Neutrophil (primary cell): ENCODE data around the gene SERPINA3.

ENCODE experiments used
- H3K27ac ChIP-seq: fragments of 200-600 bp; sonication (generic); 2 replicates; pipeline ENCODE4 v1.5.1; 2016; ENCODE audit warnings: mild to moderate bottlenecking, moderate library complexity
- H3K27me3 ChIP-seq: fragments of 200-600 bp; sonication (generic); 2 replicates; pipeline ENCODE4 v1.6.0; 2016; ENCODE audit warnings: mild to moderate bottlenecking
- H3K36me3 ChIP-seq: fragments of 200-600 bp; sonication (generic); 2 replicates; pipeline ENCODE4 v1.5.1; 2017
- H3K4me1 ChIP-seq, 2 experiments: fragments of 200-600 bp in 1 of 2; sonication (generic) in 1 of 2; 1 replicate in 1 of 2; 2 replicates in 1 of 2; pipeline versions ENCODE4 v1.5.1 to v1.6.1; 2013 to 2016; ENCODE audit warnings: low read depth in 1 of 2, low read length in 1 of 2, mild to moderate bottlenecking in 1 of 2, moderate library complexity in 1 of 2; ENCODE audit not compliant: control insufficient read depth in 1 of 2, insufficient read depth in 1 of 2
- H3K4me3 ChIP-seq, 2 experiments: fragments of 200-600 bp in 1 of 2; sonication (generic) in 1 of 2; 1 replicate in 1 of 2; 2 replicates in 1 of 2; pipeline ENCODE4 v1.5.1; 2013 to 2016; ENCODE audit warnings: low read depth in 1 of 2, low read length in 1 of 2, mild to moderate bottlenecking in 1 of 2, moderate library complexity in 1 of 2
- H3K9me3 ChIP-seq: fragments of 200-600 bp; sonication (generic); 2 replicates; pipeline ENCODE4 v1.5.1; 2016
- TF ChIP-seq, protein P1 (sequence below): fragments of 200-600 bp; sonication (generic); IDR thresholded peaks from 2 replicates; pipeline ENCODE4 v1.5.1; 2016; ENCODE audit warnings: antibody characterized with exemption

SERPINA3 gene

DNA sequence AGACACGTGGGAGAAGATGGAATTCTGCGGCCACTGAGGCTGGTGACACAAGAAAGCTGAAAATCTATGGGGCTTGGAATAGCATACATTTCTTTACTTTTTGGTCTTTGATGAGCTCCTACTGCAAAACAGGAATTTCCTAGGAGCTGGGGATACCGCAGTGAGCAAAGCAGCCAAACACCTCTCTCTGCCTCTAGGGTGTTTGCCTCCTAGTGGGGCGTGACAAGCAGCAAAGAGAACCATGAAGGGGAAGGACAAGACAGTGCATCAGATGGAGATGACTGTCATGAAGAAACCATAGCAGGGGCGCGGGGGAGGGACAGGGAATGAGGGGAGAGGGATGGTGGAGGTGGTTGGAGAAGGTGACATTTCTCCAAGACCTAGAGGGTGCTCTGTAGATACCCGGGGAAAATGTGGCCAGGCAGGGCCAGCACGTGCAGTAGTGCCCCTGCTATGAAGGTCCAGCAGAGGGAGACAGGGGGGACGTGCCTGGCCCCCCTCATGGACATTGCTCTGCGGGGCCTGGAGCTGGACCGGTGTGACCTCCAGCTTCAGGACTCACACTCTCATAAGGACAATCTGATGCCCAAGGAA is 58.6 kb downstream of the SERPINA3 start:
- TF ChIP-seq, protein P1, sequence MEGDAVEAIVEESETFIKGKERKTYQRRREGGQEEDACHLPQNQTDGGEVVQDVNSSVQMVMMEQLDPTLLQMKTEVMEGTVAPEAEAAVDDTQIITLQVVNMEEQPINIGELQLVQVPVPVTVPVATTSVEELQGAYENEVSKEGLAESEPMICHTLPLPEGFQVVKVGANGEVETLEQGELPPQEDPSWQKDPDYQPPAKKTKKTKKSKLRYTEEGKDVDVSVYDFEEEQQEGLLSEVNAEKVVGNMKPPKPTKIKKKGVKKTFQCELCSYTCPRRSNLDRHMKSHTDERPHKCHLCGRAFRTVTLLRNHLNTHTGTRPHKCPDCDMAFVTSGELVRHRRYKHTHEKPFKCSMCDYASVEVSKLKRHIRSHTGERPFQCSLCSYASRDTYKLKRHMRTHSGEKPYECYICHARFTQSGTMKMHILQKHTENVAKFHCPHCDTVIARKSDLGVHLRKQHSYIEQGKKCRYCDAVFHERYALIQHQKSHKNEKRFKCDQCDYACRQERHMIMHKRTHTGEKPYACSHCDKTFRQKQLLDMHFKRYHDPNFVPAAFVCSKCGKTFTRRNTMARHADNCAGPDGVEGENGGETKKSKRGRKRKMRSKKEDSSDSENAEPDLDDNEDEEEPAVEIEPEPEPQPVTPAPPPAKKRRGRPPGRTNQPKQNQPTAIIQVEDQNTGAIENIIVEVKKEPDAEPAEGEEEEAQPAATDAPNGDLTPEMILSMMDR, result no peak
- Histone ChIP-seq H3K9me3 (no peaks in the 10 kb centered on the region), H3K36me3 (no peaks in the 10 kb centered on the region)

DNA sequence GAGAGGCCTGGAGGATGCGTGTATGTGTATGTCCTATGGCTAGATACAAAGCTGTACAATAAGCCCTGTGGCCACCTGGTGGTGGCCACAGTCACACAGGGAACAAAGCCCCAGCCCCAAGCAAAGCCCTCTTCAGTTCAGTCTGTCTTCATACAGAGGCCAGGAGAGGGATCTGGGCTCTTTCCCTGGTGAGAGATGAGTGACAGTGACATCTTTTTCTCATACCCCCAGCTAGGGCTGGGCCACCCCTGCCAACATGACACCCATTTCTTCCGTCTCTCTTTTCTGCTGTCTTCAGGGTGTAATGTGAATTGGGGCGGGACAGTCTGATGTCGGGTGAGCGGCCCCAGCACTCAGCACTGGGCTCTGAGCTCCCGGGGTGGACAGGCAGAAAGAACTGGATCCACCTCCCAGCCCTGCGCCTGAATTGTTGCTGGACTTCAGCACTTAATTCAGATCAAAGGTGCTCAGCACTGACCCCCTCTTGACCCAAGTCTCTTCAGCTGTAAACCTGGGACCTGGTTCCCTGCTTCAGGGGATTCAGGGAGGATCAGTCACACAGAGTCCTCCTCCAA is 59.8 kb downstream of the SERPINA3 start:
- no peaks in the 10 kb centered on the region for H3K9me3 ChIP-seq
- peaks cover 25% of the 10 kb centered on the region for H3K27me3 ChIP-seq
- no peak overlapping the region for H3K4me3 ChIP-seq
- TF ChIP-seq, protein P1, result no peak
- no peaks in the 10 kb centered on the region for H3K36me3 ChIP-seq
- H3K4me1 ChIP-seq, result no peaks in the 10 kb centered on the region
- no peak overlapping the region for H3K27ac ChIP-seq

More for the DNA sequence above, 58.6 kb downstream of the SERPINA3 start:
- Histone ChIP-seq H3K27ac (no peak overlapping the region), H3K27me3 (peaks cover 21% of the 10 kb centered on the region), H3K4me3 (no peak overlapping the region), H3K4me1 (no peaks in the 10 kb centered on the region)

DNA sequence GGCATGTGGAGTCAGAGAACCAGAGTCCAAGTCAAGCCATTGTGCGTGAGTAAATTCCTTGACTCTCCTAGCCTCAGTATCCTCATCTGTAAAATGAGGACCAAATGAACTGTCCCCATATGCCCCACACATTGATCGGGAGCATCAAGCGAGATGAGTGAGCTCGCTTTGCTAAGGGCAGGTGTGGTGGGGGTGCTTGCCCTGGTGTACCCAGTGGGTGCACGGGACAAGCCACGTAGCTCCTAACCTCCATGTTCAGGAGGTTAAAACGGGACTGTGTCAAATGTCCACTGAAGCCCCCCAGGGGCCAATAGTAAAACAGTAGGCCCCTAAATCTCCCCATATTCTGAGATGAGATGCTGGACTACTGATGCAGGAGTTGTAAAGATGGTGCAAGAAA is 60.9 kb downstream of the SERPINA3 start:
- Histone ChIP-seq H3K4me1 (no peaks in the 10 kb centered on the region), H3K27ac (no peak overlapping the region), H3K9me3 (no peaks in the 10 kb centered on the region), H3K4me3 (no peak overlapping the region), H3K27me3 (peaks cover 22% of the 10 kb centered on the region), H3K36me3 (no peaks in the 10 kb centered on the region)
- TF ChIP-seq, protein P1, result no peak
